GM12878 (cell line): Measurements from ENCODE around the gene SLC22A7. TPM values are rescaled to one million over a fixed set of nuclear protein-coding genes. Genes with fewer than 3 reads are reported as not detected.

Source experiments
- ATAC-seq: fragments of 200-7000 bp; cut with Tn5 transposase; 3 replicates; pipeline ENCODE4 v1.9.1; 2020; ENCODE audit warnings: mild to moderate bottlenecking, moderate library complexity
- BruUV-seq: library from RNA; stranded (reverse); fragments of 400-500 nt; replicated peaks from 2 replicates; lab custom pipeline; 2021; lab: Mats Ljungman, UMichigan
- CTCF ChIA-PET: fragments of 300-600 bp; sonication (Branson Sonifier 250); formaldehyde crosslinking; extraction: SDS; loops from one replicate; lab custom pipeline; 2021; ENCODE audit warnings: inconsistent platforms; lab: Yijun Ruan, JAX
- POLR2A ChIA-PET: fragments of 350-600 bp; formaldehyde crosslinking; extraction: SDS; loops from one replicate; lab custom pipeline; 2021; ENCODE audit warnings: inconsistent platforms; lab: Charles Lee
- RAD21 ChIA-PET: fragments of 300-600 bp; sonication (Branson Sonifier 250); formaldehyde crosslinking; loops from one replicate; lab custom pipeline; 2023; ENCODE audit warnings: antibody characterized with exemption; ENCODE audit not compliant: unreplicated experiment; lab: Charles Lee
- SMC1A ChIA-PET: fragments of 300-600 bp; sonication (Branson Sonifier 250); formaldehyde crosslinking; loops from one replicate; lab custom pipeline; 2023; ENCODE audit not compliant: unreplicated experiment, uncharacterized antibody; lab: Charles Lee
- DNase-seq: peaks from one replicate; pipeline ENCODE4 v3.0.0-alpha.2; 2011; ENCODE audit warnings: low read depth, low spot score
- FAIRE-seq: peaks from 3 replicates; lab custom pipeline; 2011; peaks lifted over from hg19 to GRCh38; lab: Jason Lieb, UNC
- H2AFZ ChIP-seq: 2 replicates; pipeline ENCODE4 v1.6.0; 2011; ENCODE audit warnings: low read depth, low read length, control low read depth; ENCODE audit not compliant: control insufficient read depth
- H3K27ac ChIP-seq: 2 replicates; pipeline ENCODE4 v1.5.1; 2011; ENCODE audit warnings: control low read depth; ENCODE audit not compliant: control insufficient read depth, insufficient read depth
- H3K27me3 ChIP-seq, 2 experiments: replicated peaks in 1 of 2; 2 replicates each; pipeline versions ENCODE4 v1.6.0 to v1.6.1; 2011; ENCODE audit warnings: low read length in 1 of 2; ENCODE audit not compliant: control insufficient read depth in 2 of 2, insufficient read depth in 2 of 2
- H3K36me3 ChIP-seq, 2 experiments: 2 replicates each; pipeline ENCODE4 v1.5.1; 2011; ENCODE audit warnings: low read length in 1 of 2; ENCODE audit not compliant: control insufficient read depth in 2 of 2, insufficient read depth in 2 of 2
- H3K4me1 ChIP-seq: 2 replicates; pipeline ENCODE4 v1.6.1; 2011; ENCODE audit warnings: mild to moderate bottlenecking, low read length, moderate library complexity, mixed read lengths; ENCODE audit not compliant: control insufficient read depth, insufficient read depth
- H3K4me2 ChIP-seq: 2 replicates; pipeline ENCODE4 v1.6.0; 2011; ENCODE audit warnings: control low read depth; ENCODE audit not compliant: control insufficient read depth, insufficient read depth
- H3K4me3 ChIP-seq: fragments of 200-600 bp; sonication (generic); 2 replicates; pipeline ENCODE4 v1.5.1; 2016
- H3K79me2 ChIP-seq: 2 replicates; pipeline ENCODE4 v1.6.0; 2011; ENCODE audit warnings: low read length; ENCODE audit not compliant: control insufficient read depth, insufficient read depth
- H3K9ac ChIP-seq: 2 replicates; pipeline ENCODE4 v1.8.0; 2011; ENCODE audit warnings: low read length, control low read depth, mixed read lengths; ENCODE audit not compliant: control insufficient read depth, insufficient read depth
- H3K9me3 ChIP-seq: replicated peaks from 3 replicates; pipeline ENCODE4 v1.5.1; 2011; ENCODE audit warnings: mild to moderate bottlenecking, low read length; ENCODE audit not compliant: control insufficient read depth, insufficient read depth
- H4K20me1 ChIP-seq: 2 replicates; pipeline ENCODE4 v1.6.0; 2011; ENCODE audit not compliant: control insufficient read depth, insufficient read depth
- BACH1 ChIP-seq: fragments of 450-650 bp; IDR thresholded peaks from 2 replicates; pipeline ENCODE4 v1.6.1; 2017; ENCODE audit warnings: mild to moderate bottlenecking, borderline replicate concordance
- CUX1 ChIP-seq: IDR thresholded peaks from 2 replicates; pipeline ENCODE4 v1.6.1; 2012; ENCODE audit warnings: improper control_type of control experiment, low read depth, low read length; ENCODE audit not compliant: insufficient replicate concordance
- ESRRA ChIP-seq: IDR thresholded peaks from 2 replicates; pipeline ENCODE4 v1.6.1; 2012; ENCODE audit warnings: mild to moderate bottlenecking, low read length, improper control_type of control experiment
- GATAD2B ChIP-seq: fragments of 450-650 bp; conservative IDR thresholded peaks from 2 replicates; pipeline ENCODE4 v1.6.1; 2017; ENCODE audit warnings: low read depth, mild to moderate bottlenecking, moderate library complexity
- IKZF1 ChIP-seq: fragments of 450-650 bp; conservative IDR thresholded peaks from 2 replicates; pipeline ENCODE4 v1.6.1; 2017; ENCODE audit warnings: antibody characterized with exemption, mild to moderate bottlenecking
- MXI1 ChIP-seq: fragments of 150-350 bp; IDR thresholded peaks from 2 replicates; pipeline ENCODE4 v1.6.1; 2011; ENCODE audit warnings: low read depth, mild to moderate bottlenecking, inconsistent platforms, low read length, improper control_type of control experiment
- SIX5 ChIP-seq: IDR thresholded peaks from 2 replicates; pipeline ENCODE4 v1.6.1; 2011; ENCODE audit warnings: mild to moderate bottlenecking, low read depth, low read length, moderate library complexity; ENCODE audit not compliant: severe bottlenecking
- SMARCA5 ChIP-seq: fragments of 450-650 bp; IDR thresholded peaks from 2 replicates; pipeline ENCODE4 v1.6.1; 2017; ENCODE audit warnings: mild to moderate bottlenecking
- SUPT20H ChIP-seq: IDR thresholded peaks from 2 replicates; pipeline ENCODE4 v1.6.1; 2011; ENCODE audit warnings: low read depth, mild to moderate bottlenecking, low read length, moderate library complexity, borderline replicate concordance; ENCODE audit not compliant: control insufficient read depth
- TBL1XR1 ChIP-seq: IDR thresholded peaks from 2 replicates; pipeline ENCODE4 v1.6.1; 2012; ENCODE audit warnings: low read depth, low read length, improper control_type of control experiment
- ZNF274 ChIP-seq: IDR thresholded peaks from one replicate; pipeline ENCODE4 v1.8.0; 2011; ENCODE audit not compliant: insufficient read length, insufficient read depth
- WGBS: methylation state at CpG from one replicate; pipeline ENCODE4 v1.1.6; 2016; ENCODE audit warnings: low lambda C conversion rate; ENCODE audit not compliant: insufficient replicate concordance, insufficient coverage; ENCODE audit errors: missing lambda C conversion rate; 5-methylcytosine and 5-hydroxymethylcytosine counted together
- in situ Hi-C: fragments of 300-500 bp; cut with MboI; formaldehyde crosslinking; loops from 9 replicates; pipeline ENCODE4 v1.14.3; 2018; ENCODE audit warnings: mixed read lengths
- intact Hi-C: fragments of 100-400 bp; cut with micrococcal nuclease; formaldehyde crosslinking; loops from one replicate; pipeline ENCODE4 v1.14.2; 2022; ENCODE audit not compliant: unreplicated experiment
- polyA plus RNA-seq, 11 experiments: library from polyadenylated mRNA; depleted of rRNA in 4 of 11; unstranded in 6 of 11; stranded (reverse) in 5 of 11; fragments of >200 nt; fragmentation: Nextera tagmentation in 4 of 11; fragmentation: Illumina TruSeq in 1 of 11; extraction: Ambion mirVana in 4 of 11; extraction: Trizol in 1 of 11; gene quantifications; 1 replicate in 1 of 11; 2 replicates in 10 of 11; pipeline versions ENCODE4 v1.2.1 to v1.2.3, GENCODE V29; 2011 to 2016; ENCODE audit warnings: inconsistent platforms in 2 of 11, missing spikeins in 2 of 11, low read depth in 1 of 11
- total RNA-seq, 4 experiments: library from RNA; depleted of rRNA in 3 of 4; stranded (reverse); fragments of >200 nt in 3 of 4; fragmentation: Illumina TruSeq in 1 of 4; extraction: Trizol in 1 of 4; gene quantifications; 2 replicates each; pipeline versions ENCODE4 v1.2.1 to v1.2.3, GENCODE V29; 2013 to 2021
- TF ChIP-seq, protein P1 (sequence below): fragments of 450-650 bp; IDR thresholded peaks from 2 replicates; pipeline ENCODE4 v1.6.1; 2017; ENCODE audit warnings: mild to moderate bottlenecking, moderate library complexity

Gene SLC22A7
- total and polyA plus RNA-seq, 10 of the 15 experiments (the other 5 are each of a cell fraction or from before 2014, with no cell fraction given): 0.08 to 0.31 TPM; not detected in 8

DNA sequence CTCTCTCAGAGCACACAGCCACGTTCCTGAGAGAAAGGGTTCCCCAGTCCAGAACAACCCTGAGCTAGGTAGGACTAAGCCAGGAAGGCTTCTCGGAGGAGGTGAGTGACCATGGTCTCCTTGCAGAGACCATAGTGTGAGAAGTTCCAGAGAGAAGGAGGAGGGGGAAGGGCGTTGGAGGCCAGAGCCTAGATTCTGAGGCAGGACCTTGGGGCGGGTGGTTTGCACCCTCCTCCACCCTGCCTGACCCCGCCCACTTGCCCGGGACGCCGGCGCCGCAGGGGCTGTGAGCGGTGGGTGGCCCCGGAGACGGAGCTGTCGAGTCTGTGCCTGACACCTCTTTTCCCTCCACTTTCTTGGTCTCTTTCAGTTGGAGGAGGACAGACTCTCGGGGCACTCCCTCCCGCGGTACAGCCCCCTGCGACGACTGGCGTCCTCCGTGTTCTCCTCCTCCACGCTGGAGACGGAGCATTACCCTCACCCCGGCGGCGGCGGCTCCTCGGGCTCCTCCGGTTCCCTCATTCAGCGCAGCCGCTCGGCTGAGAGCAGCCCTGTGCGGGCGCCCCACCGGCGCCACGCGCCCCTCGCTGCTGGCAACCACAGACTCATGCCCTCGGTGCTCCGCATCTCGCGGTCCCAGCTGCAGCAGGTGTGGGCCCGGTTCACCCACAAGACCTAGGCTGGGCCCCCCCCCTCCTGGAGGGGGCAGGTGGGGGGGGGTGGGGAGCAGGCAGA is 28.6 kb upstream of the SLC22A7 start:
- Histone ChIP-seq H2AFZ (peak overlapping the region; percentile 69), H3K4me1 (peaks cover 19% of the 10 kb centered on the region), H3K79me2 (no peaks in the 10 kb centered on the region), H3K4me3 (no peak overlapping the region), H3K27ac (no peak overlapping the region), H3K9me3 (no peaks in the 10 kb centered on the region), H3K36me3 (no peaks in the 10 kb centered on the region), H3K9ac (no peak overlapping the region), H3K4me2 (peak overlapping the region; percentile 85), H4K20me1 (no peaks in the 10 kb centered on the region), H3K27me3 (no peaks in the 10 kb centered on the region)
- no TSS peak for BruUV-seq
- intact Hi-C loops: no loop called here
- POLR2A ChIA-PET: interaction anchor here (1.1 to 1.3 kb wide), 2 partner anchors 70 to 114 kb away, joined by 5 to 6 read pairs; no protein-coding TSS in a partner anchor
- in situ Hi-C loops: no loop called here
- WGBS: 14% methylated on average over 32 of the region's 44 CpGs
- peak; percentile 52 for ATAC-seq
- no peak for TF ChIP-seq CUX1
- TF ChIP-seq SIX5: no peak
- TF ChIP-seq ESRRA: no peak
- no peak for TF ChIP-seq TBL1XR1
- TF ChIP-seq IKZF1: 0 out of 2 replicates have a peak, but pooled peaks have one; percentile 23
- TF ChIP-seq MXI1: no peak
- TF ChIP-seq, protein P1, sequence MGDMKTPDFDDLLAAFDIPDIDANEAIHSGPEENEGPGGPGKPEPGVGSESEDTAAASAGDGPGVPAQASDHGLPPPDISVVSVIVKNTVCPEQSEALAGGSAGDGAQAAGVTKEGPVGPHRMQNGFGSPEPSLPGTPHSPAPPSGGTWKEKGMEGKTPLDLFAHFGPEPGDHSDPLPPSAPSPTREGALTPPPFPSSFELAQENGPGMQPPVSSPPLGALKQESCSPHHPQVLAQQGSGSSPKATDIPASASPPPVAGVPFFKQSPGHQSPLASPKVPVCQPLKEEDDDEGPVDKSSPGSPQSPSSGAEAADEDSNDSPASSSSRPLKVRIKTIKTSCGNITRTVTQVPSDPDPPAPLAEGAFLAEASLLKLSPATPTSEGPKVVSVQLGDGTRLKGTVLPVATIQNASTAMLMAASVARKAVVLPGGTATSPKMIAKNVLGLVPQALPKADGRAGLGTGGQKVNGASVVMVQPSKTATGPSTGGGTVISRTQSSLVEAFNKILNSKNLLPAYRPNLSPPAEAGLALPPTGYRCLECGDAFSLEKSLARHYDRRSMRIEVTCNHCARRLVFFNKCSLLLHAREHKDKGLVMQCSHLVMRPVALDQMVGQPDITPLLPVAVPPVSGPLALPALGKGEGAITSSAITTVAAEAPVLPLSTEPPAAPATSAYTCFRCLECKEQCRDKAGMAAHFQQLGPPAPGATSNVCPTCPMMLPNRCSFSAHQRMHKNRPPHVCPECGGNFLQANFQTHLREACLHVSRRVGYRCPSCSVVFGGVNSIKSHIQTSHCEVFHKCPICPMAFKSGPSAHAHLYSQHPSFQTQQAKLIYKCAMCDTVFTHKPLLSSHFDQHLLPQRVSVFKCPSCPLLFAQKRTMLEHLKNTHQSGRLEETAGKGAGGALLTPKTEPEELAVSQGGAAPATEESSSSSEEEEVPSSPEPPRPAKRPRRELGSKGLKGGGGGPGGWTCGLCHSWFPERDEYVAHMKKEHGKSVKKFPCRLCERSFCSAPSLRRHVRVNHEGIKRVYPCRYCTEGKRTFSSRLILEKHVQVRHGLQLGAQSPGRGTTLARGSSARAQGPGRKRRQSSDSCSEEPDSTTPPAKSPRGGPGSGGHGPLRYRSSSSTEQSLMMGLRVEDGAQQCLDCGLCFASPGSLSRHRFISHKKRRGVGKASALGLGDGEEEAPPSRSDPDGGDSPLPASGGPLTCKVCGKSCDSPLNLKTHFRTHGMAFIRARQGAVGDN: no peak
- TF ChIP-seq ZNF274: no peak
- TF ChIP-seq SUPT20H: no peak
- peak; percentile 60; the same call in 1 of the 2 replicates for TF ChIP-seq SMARCA5
- TF ChIP-seq BACH1: no peak
- TF ChIP-seq GATAD2B: 0 out of 2 replicates have a peak, but pooled peaks have one; percentile 17
- SMC1A ChIA-PET: interaction anchor here (0.7 to 2.5 kb wide), 14 partner anchors 7 to 304 kb away, joined by 3 to 10 read pairs (median 4); partner anchors contain the start of gene CRIP3
- no peak for DNase-seq
- CTCF ChIA-PET: interaction anchor here (0.9 to 3.2 kb wide), 9 partner anchors 44 to 237 kb away, joined by 3 to 15 read pairs (median 5); no protein-coding TSS in a partner anchor
- RAD21 ChIA-PET: interaction anchor here (1.0 to 2.1 kb wide), 7 partner anchors 65 to 240 kb away, joined by 3 to 9 read pairs (median 3); partner anchors contain the start of gene ZNF318
- no peak for FAIRE-seq
